Adipose tissue (tissue), 3 donors: Measurements from ENCODE around the gene AKAP7. TPM values are rescaled to one million over a fixed set of nuclear protein-coding genes. Genes with fewer than 3 reads are reported as not detected.
"Not testable (repeated sequence)": the region's sequence is repeated elsewhere in the genome, so short reads cannot be mapped to it uniquely, and the experiment has no call there.

ENCODE experiments used
- H3K27ac ChIP-seq: one replicate; pipeline ENCODE4 v1.5.1; 2013; ENCODE audit warnings: low read depth, low read length
- WGBS, 3 donors: extraction: QIAGEN DNeasy Blood & Tissue Kit; methylation state at CpG; one replicate each; pipeline ENCODE4 v1.1.7; 2013; 5-methylcytosine and 5-hydroxymethylcytosine counted together
- polyA plus RNA-seq, 3 donors: library from polyadenylated mRNA; stranded (reverse); fragments of 200-250 nt; gene quantifications; one replicate each; pipeline ENCODE4 v1.2.3, GENCODE V29; 2013
- donor health status: healthy with polysubstance abuse.
- donor health status: Bipolar disorder and iron deficiency.
- donor health status: healthy.

The AKAP7 gene
- polyA plus RNA-seq, 3 donors, result 5.7 to 10.1 (median 7.6) TPM

- 56 to 90% (median 63%) methylated on average over 1 of the region's 1 CpG for WGBS, 3 donors
Measured at GRCh38 chr6:131225127-131225526, 89.9 kb downstream of the AKAP7 start.

GRCh38 chr6:131225959-131226358 lies 90.7 kb downstream of the AKAP7 start:
- H3K27ac ChIP-seq, result no peak overlapping the region
- WGBS, 3 donors, result 39 to 75% (median 65%) methylated on average over 3 of the region's 3 CpGs

More at GRCh38 chr6:131225127-131225526, 89.9 kb downstream of the AKAP7 start:
- no peak overlapping the region for H3K27ac ChIP-seq

GRCh38 chr6:131226459-131227157 lies 91.3 kb downstream of the AKAP7 start:
- no peak overlapping the region for H3K27ac ChIP-seq
- WGBS, 3 donors, result 59 to 87% (median 85%) methylated on average over 5 of the region's 5 CpGs

GRCh38 chr6:131227158-131227543 lies 91.9 kb downstream of the AKAP7 start:
- 91 to 96% (median 95%) methylated on average over 3 of the region's 3 CpGs for WGBS, 3 donors

GRCh38 chr6:131231103-131231502 lies 95.8 kb downstream of the AKAP7 start:
- no peak overlapping the region for H3K27ac ChIP-seq
- WGBS, 3 donors, result 62 to 86% (median 72%) methylated on average over 2 of the region's 2 CpGs

More at GRCh38 chr6:131227158-131227543, 91.9 kb downstream of the AKAP7 start:
- no peak overlapping the region for H3K27ac ChIP-seq

GRCh38 chr6:131231891-131232290 lies 96.6 kb downstream of the AKAP7 start:
- WGBS, 3 donors, result 75 to 84% (median 78%) methylated on average over 5 of the region's 5 CpGs
- H3K27ac ChIP-seq, result no peak overlapping the region

- 90 to 95% (median 92%) methylated on average over 4 of the region's 4 CpGs for WGBS, 3 donors
- H3K27ac ChIP-seq, result no peak overlapping the region
Measured at GRCh38 chr6:131244942-131245341, 109.7 kb downstream of the AKAP7 start.

- WGBS, 3 donors, result 2 to 12% (median 4%) methylated on average over 9 of the region's 9 CpGs
- H3K27ac ChIP-seq, result no peak overlapping the region
Measured at GRCh38 chr6:131250122-131250521, 114.9 kb downstream of the AKAP7 start.

GRCh38 chr6:131250936-131251335 lies 115.7 kb downstream of the AKAP7 start:
- no peak overlapping the region for H3K27ac ChIP-seq
- WGBS, 3 donors, result 27 to 73% (median 70%) methylated on average over 3 of the region's 3 CpGs

- WGBS, 3 donors, result 57 to 72% (median 66%) methylated on average over 3 of the region's 3 CpGs
Measured at GRCh38 chr6:131251590-131252199, 116.4 kb downstream of the AKAP7 start.

GRCh38 chr6:131255434-131255833 lies 120.2 kb downstream of the AKAP7 start:
- no peak overlapping the region for H3K27ac ChIP-seq

More at GRCh38 chr6:131251590-131252199, 116.4 kb downstream of the AKAP7 start:
- no peak overlapping the region for H3K27ac ChIP-seq

- WGBS, 3 donors, result 78 to 84% (median 80%) methylated on average over 2 of the region's 2 CpGs
- no peak overlapping the region for H3K27ac ChIP-seq
Measured at GRCh38 chr6:131255911-131256310, 120.6 kb downstream of the AKAP7 start.

GRCh38 chr6:131257104-131257503 lies 121.8 kb downstream of the AKAP7 start:
- no peak overlapping the region for H3K27ac ChIP-seq
- WGBS, 3 donors, result 78 to 94% (median 90%) methylated on average over 2 of the region's 2 CpGs

GRCh38 chr6:131258010-131258652 lies 122.9 kb downstream of the AKAP7 start:
- H3K27ac ChIP-seq, result no peak overlapping the region
- 62 to 94% (median 91%) methylated on average over 2 of the region's 2 CpGs for WGBS, 3 donors

- 31 to 69% (median 61%) methylated on average over 4 of the region's 4 CpGs for WGBS, 3 donors
- H3K27ac ChIP-seq, result no peak overlapping the region
Measured at GRCh38 chr6:131258816-131259476, 123.7 kb downstream of the AKAP7 start.

GRCh38 chr6:131260960-131261359 lies 125.7 kb downstream of the AKAP7 start:
- 91 to 98% (median 96%) methylated on average over 6 of the region's 6 CpGs for WGBS, 3 donors
- H3K27ac ChIP-seq, result not testable (repeated sequence)

- H3K27ac ChIP-seq, result no peak overlapping the region
- 94 to 97% (median 95%) methylated on average over 3 of the region's 3 CpGs for WGBS, 3 donors
Measured at GRCh38 chr6:131262060-131262459, 126.8 kb downstream of the AKAP7 start.

- H3K27ac ChIP-seq, result no peak overlapping the region
- WGBS, 3 donors, result 87 to 93% (median 87%) methylated on average over 4 of the region's 4 CpGs
Measured at GRCh38 chr6:131265939-131266338, 130.7 kb downstream of the AKAP7 start.

- no peak overlapping the region for H3K27ac ChIP-seq
- 94 to 97% (median 96%) methylated on average over 5 of the region's 5 CpGs for WGBS, 3 donors
Measured at GRCh38 chr6:131268303-131268702, 133.0 kb downstream of the AKAP7 start.
